ENCODE data around the gene SLC17A9. TPM values are rescaled to one million over a fixed set of nuclear protein-coding genes. Genes with fewer than 3 reads are reported as not detected.

SLC17A9 gene
- total RNA-seq, 1 experiment from 2014 or later = 37.6 TPM

GRCh38 chr20:62908971-62909791 is 43.3 kb upstream of the SLC17A9 start:
- Histone ChIP-seq H3K9ac (ENCODE audit: low read length) (no peak overlapping the region), H3K27ac (ENCODE audit: low read depth, low read length) (no peak overlapping the region), H3K9me2 (ENCODE audit: insufficient read depth) (no peaks in the 10 kb centered on the region), H3K36me3 (ENCODE audit: control insufficient read depth in 1 of 2, insufficient read depth in 2 of 2, low read length in 2 of 2) (peaks cover 67 to 78% of the 10 kb centered on the region in 2 experiments), H3K27me3 (ENCODE audit: insufficient read depth, low read length) (no peaks in the 10 kb centered on the region), H3K79me2 (ENCODE audit: insufficient read depth, low read length) (peaks cover 88% of the 10 kb centered on the region), H4K20me1 (ENCODE audit: insufficient read depth) (peaks cover 25% of the 10 kb centered on the region; the same call in 1 of the 2 replicates), H3K9me3 (ENCODE audit: control insufficient read depth in 1 of 2, insufficient read depth in 1 of 2, low read depth in 1 of 2, low read length in 2 of 2) (no peaks in the 10 kb centered on the region), H3K4me2 (ENCODE audit: low read length) (no peak overlapping the region), H3K4me3 (replicated peaks in 1 of 2; ENCODE audit: low read depth in 1 of 2, low read length in 2 of 2) (no peak overlapping the region), H2AFZ (ENCODE audit: low read depth, low read length, poor library complexity, severe bottlenecking) (no peak overlapping the region), H3K4me1 (ENCODE audit: control insufficient read depth in 1 of 2, insufficient read depth in 2 of 2, low read length in 2 of 2) (no peaks in the 10 kb centered on the region)
- TF ChIP-seq TCF7L2 (IDR thresholded peaks at IDR 0.05; ENCODE audit: borderline replicate concordance, extremely low read depth, insufficient read depth, insufficient read length) (no peak), ELF1 (IDR thresholded peaks at IDR 0.05; ENCODE audit: borderline replicate concordance, low read depth) (no peak), POLR2AphosphoS5 (IDR thresholded peaks at IDR 0.05; ENCODE audit: low read depth, low read length) (no peak), RAD21 (IDR thresholded peaks at IDR 0.05; ENCODE audit: low read depth) (no peak), EZH2 (IDR thresholded peaks at IDR 0.05) (no peak), CBX3 (IDR thresholded peaks at IDR 0.05; ENCODE audit: low read depth) (no peak), JUND (IDR thresholded peaks at IDR 0.05) (no peak), ZBTB33 (IDR thresholded peaks at IDR 0.05; ENCODE audit: extremely low read depth, insufficient replicate concordance, low read length) (no peak), FOSL1 (IDR thresholded peaks at IDR 0.05; ENCODE audit: low read depth) (no peak), YY1 (IDR thresholded peaks at IDR 0.05; ENCODE audit: extremely low read depth, insufficient replicate concordance, low read depth, low read length) (no peak)
- no peak for ATAC-seq
- ChIA-PET RAD21 (ENCODE audit: low non-redundant PET in 1 of 2, low total read pairs in 2 of 2, uncharacterized antibody in 2 of 2, unreplicated experiment in 2 of 2) (no interaction called here), POLR2A (no interaction called here), CTCF (interaction anchor here (1.1 kb wide), 1 partner anchor 28 kb away, joined by 3 read pairs; the partner anchor contains the start of gene GID8)
- intact Hi-C loops (cut with micrococcal nuclease) = no loop called here
- DNase-seq (ENCODE audit: low read depth, low spot score) = no peak
- no TSS peak for BruUV-seq (replicated peaks)
